Upper lobe of right lung (tissue), 1 donor: Measurements from ENCODE around the gene PRKG1. TPM values are rescaled to one million over a fixed set of nuclear protein-coding genes. Genes with fewer than 3 reads are reported as not detected.

Source experiments
- ATAC-seq: fragments of 200-7000 bp; cut with Tn5 transposase; one replicate; pipeline ENCODE4 v1.9.1; 2020; ENCODE audit warnings: mild to moderate bottlenecking, moderate library complexity
- DNase-seq: peaks from one replicate; pipeline ENCODE4 v3.0.0-alpha.2; 2020
- H3K27ac ChIP-seq: fragments of 200-600 bp; one replicate; pipeline ENCODE4 v1.8.0; 2022
- H3K27me3 ChIP-seq: fragments of 200-600 bp; one replicate; pipeline ENCODE4 v1.8.0; 2022; ENCODE audit warnings: mild to moderate bottlenecking
- H3K36me3 ChIP-seq: fragments of 200-600 bp; one replicate; pipeline ENCODE4 v1.8.0; 2022
- H3K4me1 ChIP-seq: fragments of 200-600 bp; one replicate; pipeline ENCODE4 v1.8.0; 2022
- H3K4me3 ChIP-seq: fragments of 200-600 bp; one replicate; pipeline ENCODE4 v1.8.0; 2022; ENCODE audit warnings: mild to moderate bottlenecking
- H3K9me3 ChIP-seq: fragments of 200-600 bp; one replicate; pipeline ENCODE4 v1.8.0; 2022
- CTCF ChIP-seq: fragments of 200-600 bp; IDR thresholded peaks from one replicate; pipeline ENCODE4 v1.8.0; 2022; ENCODE audit warnings: antibody characterized with exemption
- intact Hi-C: fragments of 100-400 bp; cut with DNase I; formaldehyde crosslinking; loops from one replicate; pipeline ENCODE4 v1.11.0; 2022
- total RNA-seq: library from RNA; stranded (reverse); fragmentation: NEBNext Ultra II Directional; extraction: Animal tissue kit (Norgen Biotek cat#: 25700); gene quantifications from one replicate; pipeline ENCODE4 v1.2.1, GENCODE V29; 2021
- donor health status: DM: no; HTN: yes; CAD: no; lungs with severe emphysema.

PRKG1 gene
- total RNA-seq, 1 donor from 2014 or later = 30.0 TPM

- Histone ChIP-seq H3K9me3 (no peaks in the 10 kb centered on the region), H3K36me3 (no peaks in the 10 kb centered on the region), H3K4me1 (no peaks in the 10 kb centered on the region), H3K4me3 (no peak overlapping the region), H3K27me3 (no peaks in the 10 kb centered on the region), H3K27ac (no peak overlapping the region)
- no peak for TF ChIP-seq CTCF
- intact Hi-C loops = no loop called here
- DNase-seq (no peak), ATAC-seq (no peak)
These were observed 881.4 kb downstream of the PRKG1 start for GRCh38 chr10:51955696-51956095.

DNA sequence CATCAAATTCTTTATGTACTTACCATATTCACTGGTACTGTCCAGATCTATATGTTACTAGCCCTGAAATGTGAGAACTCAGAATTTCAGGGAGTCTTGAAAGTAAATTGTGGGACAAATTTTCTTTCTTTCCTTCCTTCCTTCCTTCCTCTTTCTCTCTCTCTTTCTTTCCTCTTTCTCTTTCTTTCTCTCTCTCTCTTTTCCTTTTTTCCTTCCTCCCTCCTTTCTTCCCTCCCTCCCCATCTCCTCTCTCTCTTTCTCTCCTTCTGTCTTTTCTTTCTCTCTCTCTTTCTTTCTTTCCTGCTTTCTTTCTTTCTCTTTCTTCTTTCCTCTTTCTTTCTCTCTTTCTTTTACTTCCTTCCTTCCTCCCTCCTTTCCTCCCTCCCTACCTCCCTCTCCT lies 882.5 kb downstream of the PRKG1 start:
- no peak overlapping the region for H3K4me3 ChIP-seq
- intact Hi-C loops = no loop called here
- no peak overlapping the region for H3K27ac ChIP-seq
- H3K27me3 ChIP-seq = no peaks in the 10 kb centered on the region
- ATAC-seq (no peak), DNase-seq (no peak)
- H3K36me3 ChIP-seq = no peaks in the 10 kb centered on the region
- no peak for TF ChIP-seq CTCF
- H3K4me1 ChIP-seq = no peaks in the 10 kb centered on the region
- H3K9me3 ChIP-seq = no peaks in the 10 kb centered on the region

GRCh38 chr10:51960494-51960895 lies 886.2 kb downstream of the PRKG1 start:
- TF ChIP-seq CTCF = peak; percentile 52
- no peaks in the 10 kb centered on the region for H3K9me3 ChIP-seq
- H3K27me3 ChIP-seq = no peaks in the 10 kb centered on the region
- peak; percentile 65 for ATAC-seq
- H3K27ac ChIP-seq = no peak overlapping the region
- H3K4me3 ChIP-seq = no peak overlapping the region
- DNase-seq = no peak
- no peaks in the 10 kb centered on the region for H3K4me1 ChIP-seq
- no peaks in the 10 kb centered on the region for H3K36me3 ChIP-seq
- intact Hi-C loops = no loop called here

- intact Hi-C loops = no loop called here
- no peak for ATAC-seq
These were observed 887.1 kb downstream of the PRKG1 start for GRCh38 chr10:51961401-51961800.

GRCh38 chr10:51964630-51965029 lies 890.3 kb downstream of the PRKG1 start:
- no peak for TF ChIP-seq CTCF
- intact Hi-C loops = no loop called here

More at GRCh38 chr10:51961401-51961800, 887.1 kb downstream of the PRKG1 start:
- H3K27me3 ChIP-seq = no peaks in the 10 kb centered on the region
- no peak for TF ChIP-seq CTCF
- H3K9me3 ChIP-seq = no peaks in the 10 kb centered on the region
- H3K27ac ChIP-seq = no peak overlapping the region
- no peak overlapping the region for H3K4me3 ChIP-seq
- H3K4me1 ChIP-seq = no peaks in the 10 kb centered on the region
- no peak for DNase-seq
- no peaks in the 10 kb centered on the region for H3K36me3 ChIP-seq

GRCh38 chr10:51965451-51965850 lies 891.2 kb downstream of the PRKG1 start:
- no peak overlapping the region for H3K27ac ChIP-seq
- DNase-seq (no peak), ATAC-seq (no peak)
- no peaks in the 10 kb centered on the region for H3K9me3 ChIP-seq
- no peak overlapping the region for H3K4me3 ChIP-seq
- no peaks in the 10 kb centered on the region for H3K36me3 ChIP-seq
- no peaks in the 10 kb centered on the region for H3K27me3 ChIP-seq
- TF ChIP-seq CTCF = no peak
- no peaks in the 10 kb centered on the region for H3K4me1 ChIP-seq
- intact Hi-C loops = no loop called here

More at GRCh38 chr10:51964630-51965029, 890.3 kb downstream of the PRKG1 start:
- Histone ChIP-seq H3K9me3 (no peaks in the 10 kb centered on the region), H3K4me3 (no peak overlapping the region), H3K36me3 (no peaks in the 10 kb centered on the region), H3K4me1 (no peaks in the 10 kb centered on the region), H3K27ac (no peak overlapping the region), H3K27me3 (no peaks in the 10 kb centered on the region)
- ATAC-seq (no peak), DNase-seq (no peak)
